Measurements from ENCODE around the gene GRIK4. TPM values are rescaled to one million over a fixed set of nuclear protein-coding genes. Genes with fewer than 3 reads are reported as not detected.

The GRIK4 gene
- polyA plus RNA-seq, 1 donor from 2014 or later = 3.4 TPM

- Histone ChIP-seq H3K79me2 (replicated peaks; ENCODE audit: insufficient read depth, low read length) (no peaks in the 10 kb centered on the region), H3F3A (ENCODE audit: insufficient read depth, low read length, poor library complexity, severe bottlenecking) (no peaks in the 10 kb centered on the region), H4K20me1 (ENCODE audit: insufficient read depth) (no peaks in the 10 kb centered on the region), H3K27me3 (ENCODE audit: insufficient read depth, low read depth, low read length) (no peaks in the 10 kb centered on the region), H3K9me3 (ENCODE audit: low read length) (no peaks in the 10 kb centered on the region), H3K9me2 (ENCODE audit: insufficient read depth, low read length) (no peaks in the 10 kb centered on the region), H3K27ac (ENCODE audit: low read length) (no peak overlapping the region), H2AFZ (ENCODE audit: low read depth, low read length) (no peak overlapping the region), H3K4me2 (ENCODE audit: low read length) (no peak overlapping the region), H3K4me3 (ENCODE audit: low read length) (no peak overlapping the region), H3K9ac (ENCODE audit: low read length) (no peak overlapping the region), H3K36me3 (ENCODE audit: insufficient read depth, low read length) (no peaks in the 10 kb centered on the region)
- no peak for TF ChIP-seq MXI1 (conservative IDR thresholded peaks at IDR 0.05; ENCODE audit: poor library complexity, severe bottlenecking)
- no peak for TF ChIP-seq EP300 (conservative IDR thresholded peaks at IDR 0.05; ENCODE audit: poor library complexity, severe bottlenecking)
- TF ChIP-seq EZH2 (IDR thresholded peaks at IDR 0.05; ENCODE audit: borderline replicate concordance, insufficient read depth, low read length, poor library complexity, severe bottlenecking) = no peak
Observed at GRCh38 chr11:120810251-120810650, 298.7 kb downstream of the GRIK4 start.

GRCh38 chr11:120811199-120811598, 299.7 kb downstream of the GRIK4 start:
- Histone ChIP-seq H2AFZ (ENCODE audit: low read depth, low read length) (no peak overlapping the region), H4K20me1 (ENCODE audit: insufficient read depth) (no peaks in the 10 kb centered on the region), H3K36me3 (ENCODE audit: insufficient read depth, low read length) (no peaks in the 10 kb centered on the region), H3K79me2 (replicated peaks; ENCODE audit: insufficient read depth, low read length) (no peaks in the 10 kb centered on the region), H3K9me2 (ENCODE audit: insufficient read depth, low read length) (no peaks in the 10 kb centered on the region), H3F3A (ENCODE audit: insufficient read depth, low read length, poor library complexity, severe bottlenecking) (no peaks in the 10 kb centered on the region), H3K4me2 (ENCODE audit: low read length) (no peak overlapping the region), H3K27ac (ENCODE audit: low read length) (no peak overlapping the region), H3K4me3 (ENCODE audit: low read length) (no peak overlapping the region), H3K9me3 (ENCODE audit: low read length) (no peaks in the 10 kb centered on the region), H3K9ac (ENCODE audit: low read length) (no peak overlapping the region), H3K27me3 (ENCODE audit: insufficient read depth, low read depth, low read length) (no peaks in the 10 kb centered on the region)
- TF ChIP-seq RAD21 (conservative IDR thresholded peaks at IDR 0.05) (no peak), MXI1 (conservative IDR thresholded peaks at IDR 0.05; ENCODE audit: poor library complexity, severe bottlenecking) (no peak), EZH2 (IDR thresholded peaks at IDR 0.05; ENCODE audit: borderline replicate concordance, insufficient read depth, low read length, poor library complexity, severe bottlenecking) (no peak), TAF1 (IDR thresholded peaks at IDR 0.05; ENCODE audit: low read depth) (no peak)

DNA sequence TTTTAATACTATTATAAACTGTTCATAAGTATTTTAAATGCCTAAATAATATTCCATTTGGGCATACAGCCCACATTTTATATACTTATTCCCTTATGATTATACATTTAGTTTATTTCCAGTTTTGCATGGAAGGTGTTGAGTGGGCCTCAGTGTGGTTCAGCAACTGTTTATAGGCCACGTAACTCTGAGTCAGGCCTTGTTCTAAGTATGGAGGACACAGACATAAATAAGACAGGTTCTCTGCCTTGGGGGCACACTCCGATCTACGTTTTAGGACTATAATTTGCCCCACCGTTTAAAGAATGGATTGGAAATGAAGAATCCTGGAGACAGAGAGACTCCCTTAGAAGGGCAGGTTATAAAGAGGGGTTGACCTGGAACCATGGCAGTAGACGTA, 300.2 kb downstream of the GRIK4 start:
- Histone ChIP-seq H3K9me2 (ENCODE audit: insufficient read depth, low read length) (no peaks in the 10 kb centered on the region), H3K4me2 (ENCODE audit: low read length) (no peak overlapping the region), H3F3A (ENCODE audit: insufficient read depth, low read length, poor library complexity, severe bottlenecking) (no peaks in the 10 kb centered on the region), H4K20me1 (ENCODE audit: insufficient read depth) (no peaks in the 10 kb centered on the region), H3K27ac (ENCODE audit: low read length) (no peak overlapping the region), H3K9ac (ENCODE audit: low read length) (no peak overlapping the region), H3K4me3 (ENCODE audit: low read length) (no peak overlapping the region), H3K27me3 (ENCODE audit: insufficient read depth, low read depth, low read length) (no peaks in the 10 kb centered on the region), H3K36me3 (ENCODE audit: insufficient read depth, low read length) (no peaks in the 10 kb centered on the region), H3K9me3 (ENCODE audit: low read length) (no peaks in the 10 kb centered on the region), H3K79me2 (replicated peaks; ENCODE audit: insufficient read depth, low read length) (no peaks in the 10 kb centered on the region), H2AFZ (ENCODE audit: low read depth, low read length) (no peak overlapping the region)
- TF ChIP-seq SMC3 (conservative IDR thresholded peaks at IDR 0.05; ENCODE audit: poor library complexity) = no peak
- TF ChIP-seq MXI1 (conservative IDR thresholded peaks at IDR 0.05; ENCODE audit: poor library complexity, severe bottlenecking) = no peak
- no peak for TF ChIP-seq TAF1 (IDR thresholded peaks at IDR 0.05; ENCODE audit: low read depth)
- no peak for TF ChIP-seq EZH2 (IDR thresholded peaks at IDR 0.05; ENCODE audit: borderline replicate concordance, insufficient read depth, low read length, poor library complexity, severe bottlenecking)
- TF ChIP-seq, protein P1, sequence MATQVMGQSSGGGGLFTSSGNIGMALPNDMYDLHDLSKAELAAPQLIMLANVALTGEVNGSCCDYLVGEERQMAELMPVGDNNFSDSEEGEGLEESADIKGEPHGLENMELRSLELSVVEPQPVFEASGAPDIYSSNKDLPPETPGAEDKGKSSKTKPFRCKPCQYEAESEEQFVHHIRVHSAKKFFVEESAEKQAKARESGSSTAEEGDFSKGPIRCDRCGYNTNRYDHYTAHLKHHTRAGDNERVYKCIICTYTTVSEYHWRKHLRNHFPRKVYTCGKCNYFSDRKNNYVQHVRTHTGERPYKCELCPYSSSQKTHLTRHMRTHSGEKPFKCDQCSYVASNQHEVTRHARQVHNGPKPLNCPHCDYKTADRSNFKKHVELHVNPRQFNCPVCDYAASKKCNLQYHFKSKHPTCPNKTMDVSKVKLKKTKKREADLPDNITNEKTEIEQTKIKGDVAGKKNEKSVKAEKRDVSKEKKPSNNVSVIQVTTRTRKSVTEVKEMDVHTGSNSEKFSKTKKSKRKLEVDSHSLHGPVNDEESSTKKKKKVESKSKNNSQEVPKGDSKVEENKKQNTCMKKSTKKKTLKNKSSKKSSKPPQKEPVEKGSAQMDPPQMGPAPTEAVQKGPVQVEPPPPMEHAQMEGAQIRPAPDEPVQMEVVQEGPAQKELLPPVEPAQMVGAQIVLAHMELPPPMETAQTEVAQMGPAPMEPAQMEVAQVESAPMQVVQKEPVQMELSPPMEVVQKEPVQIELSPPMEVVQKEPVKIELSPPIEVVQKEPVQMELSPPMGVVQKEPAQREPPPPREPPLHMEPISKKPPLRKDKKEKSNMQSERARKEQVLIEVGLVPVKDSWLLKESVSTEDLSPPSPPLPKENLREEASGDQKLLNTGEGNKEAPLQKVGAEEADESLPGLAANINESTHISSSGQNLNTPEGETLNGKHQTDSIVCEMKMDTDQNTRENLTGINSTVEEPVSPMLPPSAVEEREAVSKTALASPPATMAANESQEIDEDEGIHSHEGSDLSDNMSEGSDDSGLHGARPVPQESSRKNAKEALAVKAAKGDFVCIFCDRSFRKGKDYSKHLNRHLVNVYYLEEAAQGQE (IDR thresholded peaks at IDR 0.05; ENCODE audit: borderline replicate concordance) = no peak
- no peak for TF ChIP-seq POLR2AphosphoS5 (IDR thresholded peaks at IDR 0.05)
- TF ChIP-seq, protein P2, sequence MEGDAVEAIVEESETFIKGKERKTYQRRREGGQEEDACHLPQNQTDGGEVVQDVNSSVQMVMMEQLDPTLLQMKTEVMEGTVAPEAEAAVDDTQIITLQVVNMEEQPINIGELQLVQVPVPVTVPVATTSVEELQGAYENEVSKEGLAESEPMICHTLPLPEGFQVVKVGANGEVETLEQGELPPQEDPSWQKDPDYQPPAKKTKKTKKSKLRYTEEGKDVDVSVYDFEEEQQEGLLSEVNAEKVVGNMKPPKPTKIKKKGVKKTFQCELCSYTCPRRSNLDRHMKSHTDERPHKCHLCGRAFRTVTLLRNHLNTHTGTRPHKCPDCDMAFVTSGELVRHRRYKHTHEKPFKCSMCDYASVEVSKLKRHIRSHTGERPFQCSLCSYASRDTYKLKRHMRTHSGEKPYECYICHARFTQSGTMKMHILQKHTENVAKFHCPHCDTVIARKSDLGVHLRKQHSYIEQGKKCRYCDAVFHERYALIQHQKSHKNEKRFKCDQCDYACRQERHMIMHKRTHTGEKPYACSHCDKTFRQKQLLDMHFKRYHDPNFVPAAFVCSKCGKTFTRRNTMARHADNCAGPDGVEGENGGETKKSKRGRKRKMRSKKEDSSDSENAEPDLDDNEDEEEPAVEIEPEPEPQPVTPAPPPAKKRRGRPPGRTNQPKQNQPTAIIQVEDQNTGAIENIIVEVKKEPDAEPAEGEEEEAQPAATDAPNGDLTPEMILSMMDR (IDR thresholded peaks at IDR 0.05; ENCODE audit: poor library complexity, severe bottlenecking) = no peak
- no peak for TF ChIP-seq EP300 (conservative IDR thresholded peaks at IDR 0.05; ENCODE audit: poor library complexity, severe bottlenecking)

Data from neural cell (in vitro differentiated cells).